COLO829 (cell line): ENCODE measurements around the gene CLRN1.
A peak's percentile ranks its signal among the peaks of the same experiment; 100 is the strongest.

Experiments used
- DNase-seq: peaks from one replicate; pipeline ENCODE4 v3.0.0; 2012; ENCODE audit warnings: low spot score

CLRN1 gene

DNA sequence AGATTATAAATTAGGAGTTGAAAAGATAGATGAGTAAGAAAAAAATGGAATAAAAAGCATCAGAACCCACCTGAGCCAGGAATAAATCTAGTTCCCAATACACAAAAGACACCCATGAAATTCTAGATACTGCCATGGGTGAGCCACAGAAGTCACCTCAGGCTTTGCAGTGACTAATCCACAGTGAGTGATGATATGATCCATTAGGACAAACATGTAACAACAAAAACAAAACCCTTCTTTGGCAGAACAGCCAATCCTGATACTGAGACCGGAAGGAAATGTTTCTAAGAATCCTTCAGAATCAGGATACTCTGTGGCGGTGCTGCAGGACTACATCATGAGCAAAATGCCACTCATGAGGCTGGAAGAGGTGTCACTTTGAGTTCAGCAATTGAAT is 52.3 kb downstream of the CLRN1 start:
- DNase-seq: no peak

DNA sequence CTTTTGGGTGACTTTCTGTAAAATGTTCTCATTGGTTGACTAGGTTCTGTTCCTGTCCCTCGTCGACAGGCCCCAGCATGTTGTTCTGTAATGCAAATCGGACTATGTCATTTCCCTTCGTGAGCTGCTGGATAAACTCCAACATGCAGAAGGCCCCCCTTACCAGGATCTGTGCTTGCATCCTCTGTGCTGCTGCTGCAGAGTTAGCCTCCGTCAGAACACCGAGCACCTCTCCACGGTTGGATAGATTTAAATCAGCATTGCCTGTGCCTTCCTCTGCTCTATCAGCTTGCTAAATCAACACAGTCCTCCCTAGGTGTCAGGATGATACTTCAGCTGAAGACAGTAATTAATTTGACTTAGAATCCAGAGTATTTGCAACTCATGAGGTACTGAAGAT is 54.6 kb downstream of the CLRN1 start:
- DNase-seq: no peak

DNA sequence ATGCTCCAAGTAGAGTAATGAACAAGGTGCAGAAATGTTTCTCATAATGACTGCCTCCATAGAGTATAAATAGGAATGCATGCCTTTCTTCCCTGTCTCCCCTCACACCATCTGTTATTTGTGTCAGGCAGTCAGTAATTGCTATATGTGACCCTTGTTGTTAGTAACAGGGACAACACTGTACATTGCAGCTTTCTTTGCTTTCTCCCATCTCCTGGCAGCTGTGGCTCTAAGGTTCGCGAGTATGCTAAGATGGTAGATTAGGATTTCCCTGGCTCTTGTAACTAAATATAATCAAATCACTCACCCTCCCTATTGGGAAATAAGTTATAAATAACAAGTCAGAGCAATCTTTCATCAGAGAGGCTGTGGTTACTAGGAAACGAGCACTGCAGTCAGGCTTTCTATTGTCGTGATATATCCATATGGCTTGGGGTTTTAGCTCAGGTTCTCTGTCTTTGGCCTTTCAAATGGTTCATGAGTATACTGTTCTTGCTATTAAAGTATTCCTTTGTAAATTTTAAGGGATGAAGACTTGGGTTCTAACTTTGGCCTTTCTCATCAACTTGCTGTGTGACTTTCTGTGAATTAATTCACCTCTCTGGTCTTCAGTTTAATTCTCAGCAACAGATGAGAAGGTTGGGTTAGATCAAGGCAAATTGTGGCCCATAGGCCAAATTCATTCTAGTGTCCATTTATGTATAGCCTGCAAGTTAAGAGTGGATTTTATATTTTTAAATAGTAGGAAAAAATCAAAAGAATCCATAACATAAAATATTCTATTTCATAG is 59.2 kb downstream of the CLRN1 start:
- DNase-seq: no peak

DNA sequence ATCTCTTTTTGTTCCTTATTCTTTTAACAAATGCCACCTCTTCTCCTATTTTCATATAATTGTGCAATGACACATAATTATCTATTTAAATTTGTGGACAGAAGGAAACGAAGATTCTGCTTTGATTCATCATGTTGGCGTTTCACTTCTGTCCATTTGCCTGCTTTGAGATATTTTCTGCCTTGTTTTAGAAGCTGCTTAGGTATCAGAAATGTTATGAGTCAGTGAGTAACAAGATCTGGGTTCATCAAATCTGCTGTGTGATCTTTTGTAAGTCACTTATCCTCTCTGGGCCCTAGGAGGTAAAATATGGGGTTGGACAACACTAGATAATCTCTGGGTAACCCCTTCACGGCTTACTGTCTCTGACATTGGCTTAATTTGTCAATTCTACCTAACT is 60.0 kb downstream of the CLRN1 start:
- no peak for DNase-seq

DNA sequence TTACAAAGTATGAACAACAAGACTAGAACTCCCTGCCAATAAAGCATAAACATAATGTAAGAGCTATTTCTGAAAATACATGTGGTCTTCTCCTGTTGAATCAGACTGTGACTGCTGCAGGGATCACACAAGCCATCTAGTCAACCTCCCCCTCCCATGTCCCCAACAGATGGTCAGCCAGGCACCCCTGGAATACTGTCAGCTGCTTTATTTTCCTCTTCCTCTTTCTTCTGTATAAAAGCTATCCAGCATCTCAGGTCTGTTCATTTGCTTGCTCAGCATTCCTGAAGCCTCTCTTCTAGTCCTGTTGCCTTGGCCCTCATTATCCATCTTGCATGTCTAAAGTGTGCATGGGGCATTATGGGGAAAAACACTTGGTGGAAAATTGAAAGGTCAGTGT is 60.8 kb downstream of the CLRN1 start:
- no peak for DNase-seq

DNA sequence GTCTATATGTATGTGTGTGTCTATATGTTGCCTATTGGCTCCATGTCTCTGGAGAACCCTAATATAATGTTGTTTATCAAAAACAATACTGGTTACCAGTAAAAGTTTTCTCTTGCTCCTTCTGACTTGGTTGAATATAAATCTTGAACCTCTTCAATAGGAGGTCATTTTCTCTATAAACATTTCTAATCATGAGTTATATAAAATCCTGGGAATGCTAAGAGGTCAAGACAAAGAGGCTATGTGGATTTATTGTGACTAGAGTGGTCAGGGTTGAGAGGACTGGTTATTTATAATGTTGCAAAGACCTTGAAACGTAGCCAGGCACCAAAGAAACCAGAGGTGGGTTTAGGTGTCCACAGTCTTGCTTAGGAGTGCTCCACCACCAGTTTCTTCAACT is 66.1 kb downstream of the CLRN1 start:
- no peak for DNase-seq

DNA sequence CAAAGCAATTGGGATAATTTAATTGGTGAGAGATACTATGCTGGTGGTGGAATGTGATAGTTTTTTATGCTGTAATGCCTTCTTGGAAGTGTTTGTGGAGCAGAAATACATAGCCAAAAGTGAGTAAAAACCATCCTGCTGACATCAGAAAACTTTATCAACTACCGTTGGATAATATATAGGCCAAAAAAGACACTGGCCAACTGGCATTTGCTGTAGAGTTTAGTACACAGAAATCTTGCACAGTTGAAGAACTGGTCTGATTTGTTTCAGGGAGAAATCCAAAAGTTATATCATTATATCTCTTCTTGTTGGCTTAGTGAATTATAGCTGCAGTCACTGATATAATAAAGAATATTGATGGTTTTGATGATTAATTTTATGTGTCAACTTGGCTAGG is 66.8 kb downstream of the CLRN1 start:
- no peak for DNase-seq

DNA sequence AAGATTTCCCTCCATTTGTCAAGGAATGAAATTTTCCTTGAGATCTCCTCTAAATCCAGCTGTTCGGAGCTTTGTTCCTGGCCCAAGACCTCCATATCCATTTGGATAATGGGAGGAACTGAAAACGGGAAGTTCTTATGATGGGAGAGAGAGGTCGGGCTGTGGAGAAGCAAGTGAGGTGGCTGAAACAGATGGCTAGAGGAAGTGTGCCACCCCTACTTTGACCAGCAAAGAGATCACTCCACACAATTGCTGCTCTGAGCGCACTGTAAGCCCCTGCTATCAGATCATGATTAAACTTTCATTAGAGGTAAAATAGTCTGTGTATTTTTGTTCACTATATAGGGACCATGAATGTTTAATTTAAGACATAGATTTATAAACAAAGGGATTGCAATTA is 67.2 kb downstream of the CLRN1 start, which contains the start of gene MINDY4B:
MINDY4B (minus strand) TSS at position 101 of the 400 bp plus-strand sequence; CDS start at position 101, 0 bp downstream.
- no peak for DNase-seq

DNA sequence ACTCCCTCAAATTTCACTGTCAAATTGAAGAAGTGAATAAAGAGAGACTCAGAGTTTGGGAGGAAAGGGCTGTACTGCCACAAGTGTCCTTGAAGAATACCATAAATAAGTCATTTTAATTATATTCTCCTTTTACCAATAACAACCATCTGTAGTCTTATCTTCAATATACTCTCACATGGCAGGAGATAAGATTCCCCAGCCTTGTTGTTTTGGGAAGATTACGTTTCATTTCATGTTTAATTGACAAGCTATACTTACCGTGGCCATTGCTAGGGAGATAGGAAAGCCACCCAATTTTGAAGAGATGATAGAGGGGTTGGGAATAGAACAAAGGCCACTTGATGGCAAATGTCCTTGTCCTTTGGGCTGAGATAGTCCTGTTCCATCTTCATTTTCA is 69.5 kb downstream of the CLRN1 start:
- DNase-seq: no peak

DNA sequence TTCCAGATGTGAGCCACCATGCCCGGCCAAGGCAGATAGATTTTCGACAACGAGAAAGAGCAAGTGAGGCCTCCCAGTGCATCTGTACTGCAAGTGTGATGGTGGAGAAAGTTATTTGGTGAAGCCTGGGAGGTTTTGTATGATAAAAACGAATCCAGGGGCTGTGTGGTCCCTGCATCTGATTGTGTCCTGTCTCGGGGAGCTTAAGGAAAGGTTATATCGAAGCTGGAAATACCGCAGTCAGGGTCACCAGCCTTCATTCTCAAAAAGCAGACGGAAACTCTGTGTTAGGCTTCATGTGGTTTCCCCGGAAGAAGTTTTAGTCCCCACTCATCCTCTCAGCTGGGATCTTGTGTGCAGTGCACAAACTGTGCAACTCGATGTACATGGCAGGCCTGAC is 70.7 kb downstream of the CLRN1 start:
- no peak for DNase-seq

DNA sequence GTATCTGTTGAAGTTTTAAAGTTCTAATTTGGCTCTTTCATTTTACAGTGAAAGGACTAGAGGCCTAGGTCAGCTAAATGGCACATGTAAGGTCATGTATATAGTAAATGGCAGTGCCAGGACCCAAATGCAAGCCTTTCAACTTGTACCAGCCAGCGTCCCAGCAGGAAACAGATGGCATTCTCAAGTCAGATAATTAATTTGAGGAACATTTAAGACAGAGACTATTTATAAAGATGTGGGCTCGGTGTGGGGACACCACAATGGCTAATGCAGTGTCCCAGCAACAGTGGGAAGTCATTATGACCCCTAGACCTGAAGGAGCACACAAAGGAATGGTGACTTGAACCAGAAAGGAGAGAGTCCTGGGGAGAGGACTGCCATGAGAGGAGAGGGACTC is 73.4 kb downstream of the CLRN1 start:
- no peak for DNase-seq

DNA sequence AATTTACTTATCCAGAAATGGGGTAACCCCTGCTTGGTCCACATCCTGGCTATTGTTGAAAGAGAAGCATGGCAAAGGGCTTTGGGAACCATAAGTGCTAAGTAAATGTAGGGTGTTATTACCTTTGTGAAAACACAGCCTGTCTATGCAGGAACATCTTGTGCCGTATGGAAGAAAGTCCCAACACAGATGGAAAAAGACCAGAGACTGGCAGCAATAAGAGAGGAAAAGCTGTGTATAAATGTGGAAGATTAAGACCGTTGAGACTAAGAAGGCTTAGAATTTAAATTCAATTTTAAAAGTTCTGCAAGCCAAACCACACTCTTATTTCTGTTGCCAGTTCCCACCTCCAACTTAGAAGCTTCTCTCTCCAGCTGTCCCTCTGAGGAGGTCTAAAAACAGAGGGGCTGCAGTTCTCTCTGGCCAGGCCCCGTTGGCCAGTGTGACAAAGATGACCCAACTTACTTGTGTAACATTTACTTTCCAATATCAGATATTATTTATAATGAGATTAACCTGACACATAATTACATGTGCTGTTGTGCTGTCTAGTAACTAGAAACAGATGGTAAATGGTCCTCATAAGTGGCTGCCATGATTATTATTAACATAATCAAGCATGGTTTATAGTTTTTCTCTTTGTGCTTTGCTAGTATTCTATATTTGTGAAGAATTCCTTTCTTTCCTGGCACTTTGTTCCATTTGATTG is 74.3 kb downstream of the CLRN1 start:
- no peak for DNase-seq

DNA sequence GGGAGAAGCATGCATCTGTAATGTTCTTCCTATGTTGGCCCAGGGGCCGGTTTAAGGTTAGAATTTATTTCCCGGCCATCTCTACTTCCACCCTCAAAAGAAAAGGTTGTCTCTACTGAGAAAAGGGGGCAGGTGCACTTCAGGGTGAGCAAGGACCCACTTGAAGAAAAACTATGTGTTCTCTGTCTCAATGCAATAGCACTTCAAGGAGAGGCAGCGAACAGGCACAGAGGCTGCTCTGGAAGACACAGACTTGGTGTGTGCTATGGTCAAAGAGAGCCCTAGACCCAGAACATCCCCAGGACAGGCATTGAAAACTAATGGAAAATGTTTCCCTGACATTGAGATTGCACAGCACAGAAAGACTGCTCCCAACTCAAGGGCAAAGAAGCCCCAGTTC is 74.9 kb downstream of the CLRN1 start:
- no peak for DNase-seq

DNA sequence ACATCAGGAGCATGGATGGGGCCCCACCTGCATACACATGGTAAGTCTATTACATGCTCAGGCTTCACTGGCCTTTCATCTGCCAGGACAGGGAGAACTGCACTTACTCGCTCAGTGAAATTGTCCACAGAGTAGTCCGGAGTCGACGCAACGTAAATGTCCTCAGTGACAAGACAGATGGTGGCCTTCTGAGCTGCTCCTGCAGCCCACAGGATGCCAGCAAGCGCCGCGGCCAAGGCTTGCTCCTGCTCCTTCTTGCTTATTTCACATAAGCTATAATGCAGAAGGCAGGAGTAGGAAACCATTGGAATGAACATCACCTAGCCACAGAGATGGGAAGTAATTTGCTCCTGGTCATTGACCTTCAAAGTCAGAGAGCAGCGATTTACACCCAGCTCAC is 81.7 kb downstream of the CLRN1 start:
- no peak for DNase-seq

DNA sequence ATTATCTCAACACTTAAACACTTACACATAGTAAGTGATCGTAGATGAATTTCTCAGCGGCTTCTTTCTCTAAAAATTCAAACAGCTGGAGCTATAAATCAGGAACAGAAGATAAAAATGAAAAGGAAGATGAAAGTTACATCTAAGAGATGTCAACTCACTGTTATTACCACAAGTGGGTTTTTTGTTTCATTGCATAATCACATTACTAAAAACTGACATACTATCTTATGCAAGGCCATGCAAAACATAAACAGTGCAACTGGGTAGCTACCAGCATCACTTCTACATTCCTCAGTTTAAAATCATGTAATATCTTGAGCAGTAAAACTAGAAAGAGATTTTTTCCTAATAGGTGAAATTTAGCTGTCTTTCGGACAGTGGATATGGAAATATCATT is 82.2 kb downstream of the CLRN1 start:
- no peak for DNase-seq

DNA sequence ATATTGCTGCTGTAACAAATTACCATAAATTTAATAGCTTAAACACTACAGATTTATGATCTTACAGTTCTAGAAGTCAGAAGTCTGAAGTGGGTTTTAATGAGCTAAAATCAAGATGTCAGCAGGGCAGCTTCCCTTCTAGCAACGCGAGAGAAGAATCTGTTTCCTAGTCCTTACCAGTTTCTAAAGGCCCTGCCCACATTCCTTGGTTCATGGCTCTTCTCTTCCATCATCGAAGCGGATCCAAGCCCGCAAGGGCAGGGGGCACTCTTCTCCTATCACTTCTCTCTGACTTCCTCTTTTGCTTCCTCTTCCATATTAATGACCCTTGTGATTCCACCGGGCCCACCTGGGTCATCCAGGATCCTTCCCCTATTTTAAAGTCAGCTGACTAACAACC is 83.4 kb downstream of the CLRN1 start:
- no peak for DNase-seq

DNA sequence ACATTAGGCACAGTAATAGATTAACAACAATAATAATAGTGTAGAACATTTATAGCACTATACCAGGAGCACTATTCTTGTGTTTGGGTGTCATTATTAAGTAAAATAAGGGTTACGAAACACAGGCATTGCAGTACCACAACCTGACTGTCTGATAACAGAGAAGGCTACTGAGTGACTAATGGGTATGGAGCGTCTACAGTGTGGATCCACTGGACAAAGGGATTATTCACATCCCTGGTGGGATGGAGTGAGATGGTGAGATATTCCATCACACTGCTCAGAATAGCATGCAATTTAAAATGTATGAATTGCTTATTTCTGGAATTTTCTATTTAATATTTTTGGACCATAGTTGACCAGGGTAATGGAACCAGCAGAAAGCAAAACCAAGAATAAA is 85.5 kb downstream of the CLRN1 start:
- peak; percentile 50 for DNase-seq

DNA sequence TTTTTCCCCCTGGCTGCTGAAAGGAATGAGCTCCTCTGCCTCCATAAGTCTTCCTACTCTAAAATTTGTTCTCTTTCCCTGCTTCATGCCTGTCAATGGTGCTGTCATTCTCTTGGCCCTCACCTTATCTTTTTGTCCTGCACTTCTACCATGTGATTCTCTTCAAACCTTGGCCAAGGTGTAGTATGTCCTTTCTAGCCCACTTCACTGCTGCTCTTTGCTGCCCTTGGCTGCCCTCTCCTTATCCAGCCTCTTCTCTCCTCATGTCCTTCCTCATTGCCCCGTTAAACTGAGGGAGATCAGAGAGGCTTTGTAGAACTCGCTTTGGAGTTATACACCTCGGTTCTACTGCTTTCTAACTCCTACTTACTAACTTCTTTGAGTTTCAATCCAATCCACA is 87.0 kb downstream of the CLRN1 start:
- DNase-seq: no peak

DNA sequence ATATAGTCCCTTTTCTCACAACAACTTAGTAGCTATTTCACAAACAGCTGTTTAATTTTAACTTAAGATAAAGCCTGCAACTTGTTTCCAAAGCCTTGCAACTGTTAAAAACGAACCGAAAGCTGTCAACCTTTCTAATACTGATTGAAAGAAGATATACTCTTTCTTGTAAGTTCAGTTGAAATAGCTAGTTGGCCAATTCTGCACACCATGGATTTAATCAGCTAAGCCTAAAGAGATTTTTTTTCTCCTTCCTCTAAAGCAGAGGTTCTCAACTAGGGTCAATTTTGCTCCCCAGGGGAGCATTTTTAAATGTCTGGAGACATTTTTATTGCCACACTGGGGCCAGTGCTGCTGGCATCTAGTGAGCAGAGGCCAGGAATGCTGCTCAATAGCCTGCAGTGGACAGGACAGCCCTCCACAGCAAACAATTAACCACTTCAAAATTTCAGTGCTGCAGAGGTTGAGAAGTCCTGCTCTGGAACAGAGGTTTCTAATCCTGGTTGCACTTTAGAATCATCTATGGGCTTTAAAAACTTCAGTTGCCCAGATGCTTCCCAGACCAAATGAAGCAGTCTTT is 93.4 kb downstream of the CLRN1 start:
- no peak for DNase-seq

DNA sequence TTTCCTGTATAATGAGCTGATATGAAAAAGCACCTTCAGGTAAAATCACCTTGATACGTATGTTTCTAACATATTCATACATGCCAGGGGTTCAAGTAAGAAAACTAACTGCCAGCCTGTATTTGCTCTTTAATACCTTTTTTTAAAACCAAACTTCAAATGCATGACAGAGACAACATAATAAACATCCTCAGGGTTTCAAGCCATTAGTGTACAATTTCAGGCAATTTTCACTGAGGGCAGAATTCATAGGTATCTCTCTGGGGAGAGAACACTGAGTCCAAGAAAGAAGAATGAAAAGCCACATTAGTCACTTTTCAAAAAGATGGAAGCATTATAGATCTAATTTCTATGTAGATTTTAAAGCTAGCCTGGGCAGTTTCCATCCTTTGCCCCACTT is 94.2 kb downstream of the CLRN1 start:
- no peak for DNase-seq

DNA sequence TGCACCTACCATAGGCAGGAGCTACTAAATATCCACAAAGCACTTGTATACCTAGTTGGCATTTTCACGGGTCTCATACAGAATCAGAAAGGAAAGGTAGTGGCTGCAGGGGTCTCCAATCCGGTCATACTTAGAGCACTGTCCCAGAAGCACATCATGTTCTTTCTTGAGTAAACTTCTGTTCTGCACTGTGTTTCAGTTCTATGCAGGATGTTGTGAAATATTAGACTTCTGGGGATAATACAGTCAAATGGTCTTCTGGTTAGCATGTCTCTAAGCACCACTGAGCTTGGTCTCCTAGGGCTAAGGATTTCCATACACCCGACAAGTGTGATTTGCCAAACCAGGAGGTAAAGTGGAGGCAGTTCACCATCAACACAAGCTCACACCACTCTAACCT is 95.2 kb downstream of the CLRN1 start:
- no peak for DNase-seq

DNA sequence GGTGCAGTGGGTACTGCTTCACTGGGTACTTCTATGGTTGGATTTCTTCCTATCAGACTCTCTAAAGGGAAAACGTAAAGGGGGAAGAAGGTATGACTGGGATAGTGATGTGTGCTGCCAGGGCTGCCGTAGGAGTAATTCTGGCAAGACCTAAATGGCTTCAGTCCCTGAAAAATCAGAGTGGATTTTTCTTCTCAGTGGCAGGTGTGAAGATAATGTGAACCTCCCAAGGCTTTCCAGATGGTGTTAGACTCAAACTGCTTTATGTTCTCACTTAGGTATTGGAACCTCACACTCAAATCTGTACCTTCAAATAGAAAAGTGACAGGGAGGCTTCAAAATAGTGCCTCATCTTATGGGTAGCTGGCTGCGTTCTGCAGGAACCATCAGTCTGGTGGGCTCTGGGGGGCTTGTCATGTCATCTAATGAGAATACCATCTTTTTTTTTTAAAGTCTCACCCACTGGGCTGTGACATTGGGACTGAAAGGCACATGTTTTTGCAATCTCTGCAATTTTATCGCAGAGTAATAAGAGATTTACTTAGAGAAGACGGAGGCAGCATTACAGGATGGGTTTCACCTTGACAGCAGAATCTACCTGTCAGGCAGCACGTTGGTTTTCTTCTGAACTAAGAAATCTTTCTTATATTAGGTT is 95.8 kb downstream of the CLRN1 start:
- no peak for DNase-seq
